Renal cortical epithelial cell (primary cell): Measurements from ENCODE around the gene AATF. TPM values are rescaled to one million over a fixed set of nuclear protein-coding genes. Genes with fewer than 3 reads are reported as not detected.

Source experiments
- DNase-seq: peaks from one replicate; pipeline ENCODE4 v3.0.0-alpha.2; 2011; ENCODE audit warnings: low read depth
- total RNA-seq: library from RNA; depleted of rRNA; stranded (reverse); fragments of >200 nt; gene quantifications from 2 replicates; pipeline ENCODE4 v1.2.3, GENCODE V29; 2014

The AATF gene
- total RNA-seq, 1 donor from 2014 or later: 43.8 TPM

- no peak for DNase-seq
Observed at GRCh38 chr17:36979565-36979941, 30.8 kb downstream of the AATF start.

DNA sequence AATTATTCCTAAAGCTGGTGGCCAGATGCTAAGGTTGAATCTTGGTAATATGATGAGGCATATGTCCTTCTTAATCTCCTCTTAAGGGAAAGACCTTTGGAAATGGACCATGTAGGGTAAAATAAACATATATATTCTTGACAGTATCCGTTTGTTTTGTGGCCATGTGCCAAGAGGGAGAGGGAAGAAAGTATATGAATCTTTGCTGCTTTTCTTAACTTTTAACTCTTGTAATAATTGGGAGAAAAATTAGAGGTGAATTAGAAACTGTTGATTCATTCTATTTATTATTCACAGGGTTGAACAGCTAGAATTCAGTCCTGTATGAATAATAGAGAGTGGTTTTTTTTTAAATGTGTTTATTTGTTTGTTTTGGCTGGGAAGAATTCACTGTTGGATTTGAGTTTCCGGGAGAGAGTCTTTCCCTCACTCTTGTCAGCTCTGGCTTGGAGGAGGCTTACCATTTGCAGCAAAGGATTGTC is 31.6 kb downstream of the AATF start:
- DNase-seq: peak; percentile 33

DNA sequence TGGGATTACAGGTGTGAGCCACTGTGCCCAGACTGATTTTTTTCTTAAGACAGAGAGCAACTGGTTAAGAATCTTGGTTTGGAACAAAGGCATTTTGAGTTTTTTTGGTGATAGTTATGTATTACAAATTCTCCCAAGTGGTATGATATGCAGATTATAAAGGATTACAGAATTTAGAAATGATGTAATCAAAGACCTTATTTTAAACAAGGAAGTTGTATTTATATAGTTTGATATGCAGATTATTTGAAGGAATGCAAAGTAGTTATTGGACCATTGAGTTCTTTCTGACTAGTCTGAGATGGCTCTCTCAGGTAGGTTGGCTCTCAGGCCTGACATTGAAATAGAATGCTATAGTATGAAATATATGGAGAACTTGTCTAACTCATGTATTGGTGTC is 34.9 kb downstream of the AATF start:
- no peak for DNase-seq

DNA sequence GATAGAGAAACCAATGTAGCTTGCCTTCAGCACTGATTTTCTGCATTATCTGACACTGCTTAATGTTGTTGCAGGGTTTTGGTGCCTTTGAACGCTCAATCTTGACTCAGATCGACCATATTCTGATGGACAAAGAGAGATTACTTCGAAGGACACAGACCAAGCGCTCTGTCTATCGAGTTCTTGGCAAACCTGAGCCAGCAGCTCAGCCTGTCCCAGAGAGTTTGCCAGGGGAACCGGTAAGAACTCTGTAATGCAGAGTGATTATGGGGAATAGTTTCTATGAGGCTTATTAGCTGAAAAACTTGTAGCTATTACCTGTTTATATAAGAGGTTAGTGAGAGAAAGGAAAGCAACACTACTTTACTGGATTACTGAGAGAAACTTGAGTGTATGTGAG is 40.4 kb downstream of the AATF start:
- no peak for DNase-seq

- peak; percentile 36 for DNase-seq
Observed at GRCh38 chr17:36992701-36993100, 43.9 kb downstream of the AATF start.

DNA sequence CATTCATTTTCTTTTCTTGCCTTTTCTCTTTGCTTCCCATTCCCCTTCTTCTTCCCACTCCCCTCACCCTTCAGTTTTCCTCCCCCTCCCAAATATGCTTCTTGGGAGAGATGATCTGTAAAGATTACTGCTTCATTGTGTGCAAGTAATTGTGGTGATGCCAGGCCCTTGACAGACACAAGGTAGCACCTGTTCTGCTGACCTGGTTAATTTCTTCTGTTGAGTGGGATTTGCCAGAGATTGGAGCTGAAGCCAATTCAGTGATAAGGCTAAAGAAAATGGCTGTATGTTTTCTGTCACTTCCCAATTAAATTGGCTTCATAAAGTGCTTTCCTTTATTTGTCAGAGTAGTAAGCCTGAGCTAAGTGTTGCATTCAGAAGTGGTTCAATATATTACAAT is 44.5 kb downstream of the AATF start:
- DNase-seq: no peak

DNA sequence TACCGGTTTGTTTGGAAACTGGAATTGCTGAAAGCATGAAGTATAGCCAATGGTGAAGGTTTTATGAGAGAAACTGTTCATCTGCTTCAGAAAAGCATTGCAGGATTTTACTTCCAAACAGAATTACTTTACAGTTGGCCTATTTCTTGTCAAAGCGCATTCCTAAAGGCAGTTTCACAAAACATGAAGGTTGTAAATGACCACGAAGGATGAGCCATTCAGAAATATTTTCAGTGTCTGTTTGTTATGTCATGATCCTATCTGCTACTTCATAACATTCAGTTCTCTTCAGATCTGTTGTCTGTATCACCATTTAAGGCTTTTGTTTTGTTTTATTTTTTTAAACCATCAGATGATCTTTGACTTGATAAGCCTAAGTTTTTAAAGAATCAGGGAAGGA is 45.7 kb downstream of the AATF start:
- peak; percentile 22 for DNase-seq

GRCh38 chr17:36999471-36999870 is 50.7 kb downstream of the AATF start:
- no peak for DNase-seq

- DNase-seq: no peak
Observed at GRCh38 chr17:37016780-37017179, 68.0 kb downstream of the AATF start.

DNA sequence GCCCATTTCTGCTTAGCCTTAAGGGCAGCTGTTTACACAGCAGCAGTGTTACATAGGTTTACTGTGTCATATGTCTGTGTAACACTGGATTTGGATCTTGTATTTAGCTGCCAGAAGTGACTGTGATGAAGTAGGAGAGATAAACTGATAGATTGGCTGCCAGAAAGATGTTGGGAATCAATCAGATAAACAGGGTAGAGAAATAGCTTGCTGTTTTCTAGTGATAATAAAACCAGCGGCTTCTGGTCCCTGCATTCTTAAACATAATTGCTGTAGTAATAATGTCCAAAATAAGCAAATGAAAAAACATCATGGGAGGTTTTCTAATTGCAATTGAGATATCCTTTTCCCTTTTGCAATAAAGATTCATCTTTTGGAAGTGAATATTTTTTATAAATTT is 68.7 kb downstream of the AATF start:
- no peak for DNase-seq

DNA sequence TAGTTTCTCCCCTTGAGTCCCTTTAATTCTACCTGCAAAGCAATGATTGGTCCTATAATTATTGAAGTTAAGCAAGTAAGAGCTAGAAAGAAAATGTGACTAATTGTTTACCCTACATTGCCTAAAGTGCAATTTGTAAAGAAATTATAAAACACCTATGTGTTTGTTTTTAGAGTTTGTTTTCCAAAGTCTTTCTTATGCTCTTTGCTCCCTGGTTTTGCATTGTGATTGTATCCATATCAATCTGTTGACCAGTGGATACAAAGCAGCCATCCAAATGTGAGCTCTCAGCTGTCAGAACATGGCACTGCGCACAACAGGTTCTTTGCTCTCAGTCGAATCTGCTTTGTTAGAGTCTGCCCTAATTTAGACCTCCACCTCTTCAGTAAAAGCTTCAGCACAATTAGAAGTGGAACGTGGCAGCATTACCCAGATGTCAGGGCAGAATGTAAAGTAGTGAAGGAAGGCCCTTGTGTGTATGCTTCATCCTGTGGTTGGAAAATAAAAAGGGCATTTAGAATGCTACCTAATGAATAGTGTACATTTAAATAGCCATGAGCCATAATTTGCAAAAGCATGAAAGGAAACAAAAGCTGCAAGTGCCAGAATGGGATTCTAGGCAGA is 70.5 kb downstream of the AATF start:
- no peak for DNase-seq

GRCh38 chr17:37019741-37020129 is 71.0 kb downstream of the AATF start:
- no peak for DNase-seq

GRCh38 chr17:37024181-37024637 is 75.5 kb downstream of the AATF start:
- DNase-seq: peak; percentile 4

DNA sequence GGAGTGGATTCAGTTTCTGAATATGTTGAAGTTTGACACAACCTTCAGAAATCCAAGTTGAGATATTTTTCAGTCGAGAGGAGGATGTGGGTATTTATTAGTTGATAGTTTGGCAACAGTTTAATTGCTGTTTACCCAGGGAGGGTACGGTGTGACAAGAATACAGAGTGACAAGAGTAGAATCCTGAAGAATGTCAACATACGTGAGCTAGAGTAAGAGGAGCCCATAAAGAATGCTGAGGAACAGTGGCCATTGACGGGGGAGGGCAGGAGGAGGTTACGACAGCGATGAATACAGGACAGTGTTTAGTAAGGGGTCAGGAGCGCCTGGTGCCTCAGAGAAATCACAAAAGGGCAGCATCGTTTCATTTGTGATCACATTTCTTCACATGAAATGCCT is 76.5 kb downstream of the AATF start:
- DNase-seq: no peak

DNA sequence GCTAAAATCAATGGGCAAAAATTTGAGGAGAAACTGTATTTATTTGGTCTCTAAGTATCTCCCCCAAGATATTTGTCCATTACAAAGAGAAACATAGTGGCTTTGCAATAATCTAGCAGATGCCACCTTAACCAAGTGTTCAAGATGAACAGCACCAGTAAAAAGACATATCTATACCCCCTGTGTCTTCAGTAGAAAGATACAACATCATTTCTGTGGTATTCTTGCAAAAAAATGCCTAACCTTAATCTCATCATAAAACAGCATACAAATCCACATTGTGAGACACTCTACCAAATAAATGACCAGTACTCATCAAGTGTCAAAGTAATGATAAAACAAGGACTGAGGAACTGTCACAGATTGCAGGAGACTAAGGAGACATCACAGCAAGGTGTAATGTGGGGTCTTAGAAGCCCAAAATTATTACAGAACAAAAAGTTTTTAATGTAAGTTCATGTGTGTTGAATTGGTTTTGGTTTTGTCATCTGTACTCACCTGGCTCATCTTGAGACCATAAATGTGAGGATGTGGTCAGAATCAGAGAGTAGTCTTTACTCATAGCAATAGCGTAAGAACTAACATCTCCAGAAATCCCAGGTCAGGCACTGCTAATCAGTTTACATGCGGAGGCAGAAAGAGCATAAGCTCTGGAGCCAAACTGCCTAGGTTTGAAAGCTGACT is 77.2 kb downstream of the AATF start:
- no peak for DNase-seq

GRCh38 chr17:37026531-37026869 is 77.7 kb downstream of the AATF start:
- DNase-seq: no peak

DNA sequence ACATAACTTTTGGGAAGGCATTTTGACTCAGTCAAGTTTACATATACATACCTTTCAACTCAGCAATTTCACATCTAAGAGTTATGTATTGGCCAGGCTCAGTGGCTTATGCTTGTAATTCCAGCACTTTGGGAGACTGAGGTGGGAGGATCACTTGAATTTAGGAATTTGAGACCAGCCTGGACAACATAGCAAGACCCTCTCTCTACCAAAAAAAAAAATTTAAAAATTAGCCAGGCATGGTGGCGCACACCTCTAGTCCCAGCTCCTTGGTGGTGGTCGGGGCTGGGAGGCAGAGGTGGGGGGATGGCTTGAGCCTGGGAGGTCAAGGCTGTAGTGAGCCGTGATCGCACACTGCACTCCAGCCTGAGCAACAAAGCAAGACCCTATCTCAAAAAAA is 79.3 kb downstream of the AATF start:
- no peak for DNase-seq

DNA sequence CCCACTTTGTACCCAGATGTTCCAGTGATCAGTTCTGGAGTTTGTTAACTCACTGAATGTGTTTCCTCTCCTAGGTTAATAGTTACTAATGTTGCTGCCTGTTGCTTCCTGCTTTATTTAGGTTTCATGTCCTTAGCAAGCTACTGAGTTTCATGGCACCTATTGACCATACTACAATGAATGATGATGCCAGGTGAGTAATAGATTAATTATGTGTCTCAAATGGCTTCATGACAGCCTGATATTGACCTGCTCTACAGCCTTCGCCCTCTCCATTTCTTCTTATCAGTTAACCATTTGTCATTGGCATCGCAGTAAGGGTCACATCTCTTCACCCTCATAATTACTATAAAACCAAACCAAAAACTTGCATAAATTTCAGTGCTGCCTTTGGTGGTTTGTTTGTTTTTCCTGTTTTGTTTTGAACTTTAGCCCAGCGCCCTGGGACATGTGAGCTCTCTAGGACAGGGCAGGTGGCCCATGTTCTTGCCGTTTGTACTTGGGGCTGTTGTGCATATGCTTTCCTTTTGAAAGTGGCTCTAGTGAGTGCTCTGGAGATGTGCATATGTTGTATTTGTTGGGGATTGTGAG is 82.8 kb downstream of the AATF start:
- peak; percentile 15 for DNase-seq

- no peak for DNase-seq
Observed at GRCh38 chr17:37037590-37038155, 88.9 kb downstream of the AATF start.

DNA sequence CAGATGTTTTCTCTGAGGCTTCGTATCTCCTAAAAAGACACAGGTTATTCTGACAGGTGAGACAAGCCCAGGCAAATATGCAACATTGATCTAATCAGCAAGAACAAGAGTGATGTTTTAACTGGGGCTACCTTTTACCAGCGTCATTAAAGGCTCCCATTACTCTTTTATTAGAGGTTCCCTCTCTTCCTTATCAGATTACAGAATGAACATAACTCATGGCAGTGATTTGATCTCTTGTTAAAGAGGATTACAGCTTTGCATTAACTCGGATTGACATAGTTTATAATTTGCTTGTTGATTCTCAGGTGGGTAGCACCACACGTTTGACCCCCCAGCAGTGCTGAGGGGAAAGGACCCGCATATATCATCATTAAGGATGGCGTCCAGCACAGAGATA is 90.5 kb downstream of the AATF start:
- DNase-seq: no peak

DNA sequence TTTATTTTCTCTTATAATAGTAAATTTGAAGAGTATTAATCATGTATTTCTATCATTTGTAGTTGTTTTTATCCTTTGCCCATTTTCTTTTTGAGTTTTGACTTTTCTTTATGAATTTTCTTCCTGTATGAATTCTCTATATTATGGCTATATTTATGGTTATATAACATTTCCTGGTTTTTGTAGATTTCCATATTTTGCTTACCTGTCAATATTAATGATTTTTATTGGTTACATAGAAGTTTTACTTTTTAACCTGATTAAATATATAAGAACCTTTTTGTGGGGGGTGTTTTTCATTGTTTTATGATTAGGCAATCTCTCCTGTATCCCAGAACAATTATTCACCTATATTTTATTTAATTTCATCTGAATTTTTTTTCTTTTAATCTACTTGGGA is 93.2 kb downstream of the AATF start:
- no peak for DNase-seq

DNA sequence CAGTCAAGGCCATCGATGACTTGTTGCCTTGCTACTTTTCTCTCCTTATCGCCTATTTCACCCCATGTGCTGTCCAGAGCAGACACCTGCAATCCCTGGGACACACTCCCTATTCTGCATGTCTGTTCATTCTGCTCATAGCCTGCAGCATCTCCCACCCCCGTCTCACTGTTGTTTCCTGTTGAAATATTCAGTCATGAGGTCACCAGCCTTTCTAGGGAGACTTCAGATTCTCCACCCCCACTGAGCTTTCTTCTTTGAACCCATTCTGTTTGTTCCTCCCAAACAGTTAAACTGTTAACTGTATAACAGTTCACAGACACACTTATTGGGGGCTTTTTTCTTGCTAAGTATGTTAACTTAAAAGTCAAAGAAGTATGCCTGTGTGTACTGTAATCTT is 94.4 kb downstream of the AATF start:
- DNase-seq: peak; percentile 21

GRCh38 chr17:37045351-37045922 is 96.7 kb downstream of the AATF start:
- no peak for DNase-seq
